ENCODE data around the gene ZNF408. TPM values are rescaled to one million over a fixed set of nuclear protein-coding genes. Genes with fewer than 3 reads are reported as not detected.
A peak's percentile ranks its signal among the peaks of the same experiment; 100 is the strongest.

ZNF408 gene
- polyA plus RNA-seq (2013): 6.1 TPM

DNA sequence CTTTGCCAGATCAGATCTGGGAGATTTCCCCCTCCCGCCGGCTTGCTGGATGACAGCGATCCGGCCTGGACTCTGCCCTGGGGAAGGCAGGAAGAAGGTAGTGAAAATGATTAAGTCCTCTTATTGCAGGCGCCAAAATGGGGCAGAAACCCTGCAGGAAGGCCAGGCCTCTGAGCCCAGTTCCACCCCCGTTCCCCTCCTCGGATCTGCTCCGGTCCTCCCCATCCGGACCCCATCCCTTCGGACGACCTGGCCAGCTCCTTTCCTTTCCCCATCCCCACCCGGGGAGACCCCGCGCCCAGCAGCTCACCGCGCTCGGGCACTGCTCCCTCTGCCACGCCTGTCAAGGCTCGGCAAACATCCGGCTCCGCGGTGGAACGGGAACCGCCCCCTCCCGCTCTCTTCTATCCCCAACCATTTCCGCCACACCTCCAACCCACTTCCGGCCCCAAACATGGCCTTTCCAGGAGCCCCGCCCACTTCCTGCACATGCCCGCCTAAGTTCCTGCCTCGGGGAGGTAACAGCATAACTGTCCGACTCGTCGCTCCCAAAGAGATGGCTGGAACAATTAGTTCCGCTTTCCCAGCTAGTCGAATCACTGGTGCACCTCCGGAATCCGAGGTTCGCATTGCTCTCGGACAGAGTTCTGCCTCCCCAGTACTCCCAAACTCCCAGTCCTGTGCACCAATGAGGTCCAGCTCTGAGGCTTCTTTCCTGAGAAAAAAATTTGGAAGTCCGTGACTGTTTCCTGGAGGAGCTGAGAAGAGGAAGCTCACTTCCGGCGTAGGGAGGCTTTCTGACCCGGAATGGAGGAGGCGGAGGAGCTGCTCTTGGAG, at the start of gene ZNF408, which contains the start of gene ARHGAP1:
Gene ZNF408, plus strand, starts transcription at position 791 of the 837 bp plus-strand sequence. Its CDS starts 17 bp downstream, at position 808.
Gene ARHGAP1, minus strand, starts transcription at position 379 of the 837 bp plus-strand sequence. CDS start 4,512 bp downstream, outside the sequence.
- under 1% methylated on average over 23 of the region's 44 CpGs for WGBS (ENCODE audit: insufficient coverage)
- POLR2A ChIA-PET: interaction anchor here (1.2 to 2.0 kb wide), 2 partner anchors 17 to 29 kb away, joined by 3 to 13 read pairs; no protein-coding TSS in a partner anchor
- Histone ChIP-seq H3K27ac (ENCODE audit: insufficient read depth in 1 of 2, low read depth in 1 of 2, low read length in 2 of 2, poor library complexity in 1 of 2, severe bottlenecking in 2 of 2) (peak within 1 kb of the TSS; percentile 85 to 96), H3K9me3 (ENCODE audit: control extremely low read depth in 1 of 5, control insufficient read depth in 4 of 5, insufficient read depth in 2 of 5, low read depth in 1 of 5, low read length in 4 of 5) (no peaks in the 10 kb centered on the region), H3K27me3 (replicated peaks in 2 of 5; ENCODE audit: control insufficient read depth in 4 of 5, insufficient read depth in 5 of 5, low read length in 4 of 5) (no peaks in the 10 kb centered on the region), H3K4me1 (ENCODE audit: control extremely low read depth in 1 of 4, control insufficient read depth in 4 of 4, insufficient read depth in 4 of 4, low read length in 3 of 4) (peaks cover 3 to 28% (median 26%) of the 10 kb centered on the region in 4 experiments), H3K4me3 (ENCODE audit: control insufficient read depth in 1 of 7, extremely low read depth in 1 of 7, insufficient read depth in 4 of 7, low read depth in 2 of 7, low read length in 6 of 7) (peak within 1 kb of the TSS; percentile 59 to 100 (median 97)), H3K36me3 (ENCODE audit: control insufficient read depth in 4 of 4, insufficient read depth in 4 of 4, low read length in 3 of 4) (peaks cover 5 to 48% (median 39%) of the 10 kb centered on the region in 4 experiments)
- CTCF ChIA-PET: interaction anchor here (0.9 to 1.8 kb wide), 4 partner anchors 9 to 41 kb away, joined by 3 to 6 read pairs (median 4); no protein-coding TSS in a partner anchor
- DNase-seq: peak; percentile 99 to 100 (median 99)

DNA sequence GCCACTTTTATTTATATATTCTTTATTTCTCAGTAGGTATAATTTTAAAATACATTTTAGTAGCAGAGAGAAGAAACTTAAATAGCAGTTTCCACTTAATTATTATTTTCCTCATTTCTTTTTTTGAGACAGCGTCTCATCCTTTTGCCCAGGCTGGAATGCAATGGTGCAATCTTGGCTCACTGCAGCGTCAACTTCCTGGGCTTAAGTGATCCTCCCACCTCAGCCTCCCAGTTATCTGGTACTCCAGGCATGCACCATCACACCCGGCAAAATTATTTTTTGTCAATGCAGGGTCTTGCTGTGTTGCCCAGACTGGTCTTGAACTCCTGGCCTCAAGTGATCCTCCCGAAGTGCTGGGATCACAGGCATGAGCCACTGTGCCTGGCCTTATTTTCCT, 45.2 kb upstream of the ZNF408 start:
- CTCF ChIA-PET: no interaction called here

GRCh38 chr11:46657186-46657585, 43.6 kb upstream of the ZNF408 start:
- CTCF ChIA-PET: interaction anchor here (1.1 to 1.7 kb wide), 3 partner anchors 12 to 32 kb away, joined by 3 to 6 read pairs (median 4); no protein-coding TSS in a partner anchor
- H3K4me1 ChIP-seq (ENCODE audit: control extremely low read depth in 1 of 4, control insufficient read depth in 4 of 4, insufficient read depth in 4 of 4, low read length in 3 of 4): peaks cover 0 to 20% (median 7%) of the 10 kb centered on the region in 4 experiments
- DNase-seq: no peak
- no peaks in the 10 kb centered on the region for H3K27me3 ChIP-seq (replicated peaks in 2 of 5; ENCODE audit: control insufficient read depth in 4 of 5, insufficient read depth in 5 of 5, low read length in 4 of 5)
- no peak overlapping the region for H3K27ac ChIP-seq (ENCODE audit: insufficient read depth in 1 of 2, low read depth in 1 of 2, low read length in 2 of 2, poor library complexity in 1 of 2, severe bottlenecking in 2 of 2)
- POLR2A ChIA-PET: no interaction called here
- no peaks in the 10 kb centered on the region for H3K9me3 ChIP-seq (ENCODE audit: control extremely low read depth in 1 of 5, control insufficient read depth in 4 of 5, insufficient read depth in 2 of 5, low read depth in 1 of 5, low read length in 4 of 5)
- H3K36me3 ChIP-seq (ENCODE audit: control insufficient read depth in 4 of 4, insufficient read depth in 4 of 4, low read length in 3 of 4): peaks cover 22 to 77% (median 52%) of the 10 kb centered on the region in 4 experiments
- WGBS (ENCODE audit: insufficient coverage): 100% methylated on average over 1 of the region's 3 CpGs
- no peak overlapping the region for H3K4me3 ChIP-seq (ENCODE audit: control insufficient read depth in 1 of 7, extremely low read depth in 1 of 7, insufficient read depth in 4 of 7, low read depth in 2 of 7, low read length in 6 of 7)

More for the DNA sequence above, 45.2 kb upstream of the ZNF408 start:
- Histone ChIP-seq H3K4me1 (ENCODE audit: control extremely low read depth in 1 of 4, control insufficient read depth in 4 of 4, insufficient read depth in 4 of 4, low read length in 3 of 4) (peaks cover 0 to 18% (median 7%) of the 10 kb centered on the region in 4 experiments), H3K27me3 (replicated peaks in 2 of 5; ENCODE audit: control insufficient read depth in 4 of 5, insufficient read depth in 5 of 5, low read length in 4 of 5) (no peaks in the 10 kb centered on the region), H3K27ac (ENCODE audit: insufficient read depth in 1 of 2, low read depth in 1 of 2, low read length in 2 of 2, poor library complexity in 1 of 2, severe bottlenecking in 2 of 2) (no peak overlapping the region), H3K36me3 (ENCODE audit: control insufficient read depth in 4 of 4, insufficient read depth in 4 of 4, low read length in 3 of 4) (peaks cover 22 to 80% (median 58%) of the 10 kb centered on the region in 4 experiments), H3K4me3 (ENCODE audit: control insufficient read depth in 1 of 7, extremely low read depth in 1 of 7, insufficient read depth in 4 of 7, low read depth in 2 of 7, low read length in 6 of 7) (no peak overlapping the region), H3K9me3 (ENCODE audit: control extremely low read depth in 1 of 5, control insufficient read depth in 4 of 5, insufficient read depth in 2 of 5, low read depth in 1 of 5, low read length in 4 of 5) (no peaks in the 10 kb centered on the region)
- WGBS (ENCODE audit: insufficient coverage): 100% methylated on average over 3 of the region's 4 CpGs
- no peak for DNase-seq
- POLR2A ChIA-PET: no interaction called here

- DNase-seq: no peak
- ChIA-PET CTCF (interaction anchor here (1.3 to 2.6 kb wide), 2 partner anchors 11 to 33 kb away, joined by 3 to 8 read pairs; no protein-coding TSS in a partner anchor), POLR2A (no interaction called here)
- Histone ChIP-seq H3K9me3 (ENCODE audit: control extremely low read depth in 1 of 5, control insufficient read depth in 4 of 5, insufficient read depth in 2 of 5, low read depth in 1 of 5, low read length in 4 of 5) (no peaks in the 10 kb centered on the region), H3K27ac (ENCODE audit: insufficient read depth in 1 of 2, low read depth in 1 of 2, low read length in 2 of 2, poor library complexity in 1 of 2, severe bottlenecking in 2 of 2) (no peak overlapping the region), H3K27me3 (replicated peaks in 2 of 5; ENCODE audit: control insufficient read depth in 4 of 5, insufficient read depth in 5 of 5, low read length in 4 of 5) (no peaks in the 10 kb centered on the region), H3K36me3 (ENCODE audit: control insufficient read depth in 4 of 4, insufficient read depth in 4 of 4, low read length in 3 of 4) (peaks cover 22 to 75% (median 51%) of the 10 kb centered on the region in 4 experiments), H3K4me1 (ENCODE audit: control extremely low read depth in 1 of 4, control insufficient read depth in 4 of 4, insufficient read depth in 4 of 4, low read length in 3 of 4) (peaks cover 0 to 20% (median 7%) of the 10 kb centered on the region in 4 experiments), H3K4me3 (ENCODE audit: control insufficient read depth in 1 of 7, extremely low read depth in 1 of 7, insufficient read depth in 4 of 7, low read depth in 2 of 7, low read length in 6 of 7) (no peak overlapping the region)
- WGBS (ENCODE audit: insufficient coverage): 98% methylated on average over 4 of the region's 4 CpGs
Observed at GRCh38 chr11:46658259-46658658, 42.6 kb upstream of the ZNF408 start.

GRCh38 chr11:46659908-46660307, 40.9 kb upstream of the ZNF408 start:
- no peak overlapping the region for H3K4me3 ChIP-seq (ENCODE audit: control insufficient read depth in 1 of 7, extremely low read depth in 1 of 7, insufficient read depth in 4 of 7, low read depth in 2 of 7, low read length in 6 of 7)
- no peaks in the 10 kb centered on the region for H3K27me3 ChIP-seq (replicated peaks in 2 of 5; ENCODE audit: control insufficient read depth in 4 of 5, insufficient read depth in 5 of 5, low read length in 4 of 5)
- ChIA-PET CTCF (interaction anchor here (0.7 to 2.6 kb wide), 8 partner anchors 10 to 42 kb away, joined by 3 to 8 read pairs (median 3); partner anchors contain the start of genes ARHGAP1 and ZNF408), POLR2A (interaction anchor here (0.8 kb wide), 1 partner anchor 11 kb away, joined by 3 read pairs; no protein-coding TSS in a partner anchor)
- no CpG with 5 or more reads among the region's 1 CpG for WGBS (ENCODE audit: insufficient coverage)
- peak in 2 of 3 donors; percentile 86 for DNase-seq
- peaks cover 30 to 83% (median 60%) of the 10 kb centered on the region in 4 experiments for H3K36me3 ChIP-seq (ENCODE audit: control insufficient read depth in 4 of 4, insufficient read depth in 4 of 4, low read length in 3 of 4)
- H3K4me1 ChIP-seq (ENCODE audit: control extremely low read depth in 1 of 4, control insufficient read depth in 4 of 4, insufficient read depth in 4 of 4, low read length in 3 of 4): peaks cover 0 to 20% (median 7%) of the 10 kb centered on the region in 4 experiments
- H3K9me3 ChIP-seq (ENCODE audit: control extremely low read depth in 1 of 5, control insufficient read depth in 4 of 5, insufficient read depth in 2 of 5, low read depth in 1 of 5, low read length in 4 of 5): no peaks in the 10 kb centered on the region
- H3K27ac ChIP-seq (ENCODE audit: insufficient read depth in 1 of 2, low read depth in 1 of 2, low read length in 2 of 2, poor library complexity in 1 of 2, severe bottlenecking in 2 of 2): peak overlapping the region in 1 of 2 experiments; percentile 60

- Histone ChIP-seq H3K27ac (ENCODE audit: insufficient read depth in 1 of 2, low read depth in 1 of 2, low read length in 2 of 2, poor library complexity in 1 of 2, severe bottlenecking in 2 of 2) (no peak overlapping the region), H3K27me3 (replicated peaks in 2 of 5; ENCODE audit: control insufficient read depth in 4 of 5, insufficient read depth in 5 of 5, low read length in 4 of 5) (no peaks in the 10 kb centered on the region), H3K9me3 (ENCODE audit: control extremely low read depth in 1 of 5, control insufficient read depth in 4 of 5, insufficient read depth in 2 of 5, low read depth in 1 of 5, low read length in 4 of 5) (no peaks in the 10 kb centered on the region), H3K36me3 (ENCODE audit: control insufficient read depth in 4 of 4, insufficient read depth in 4 of 4, low read length in 3 of 4) (peaks cover 34 to 87% (median 62%) of the 10 kb centered on the region in 4 experiments), H3K4me1 (ENCODE audit: control extremely low read depth in 1 of 4, control insufficient read depth in 4 of 4, insufficient read depth in 4 of 4, low read length in 3 of 4) (peaks cover 0 to 20% (median 7%) of the 10 kb centered on the region in 4 experiments), H3K4me3 (ENCODE audit: control insufficient read depth in 1 of 7, extremely low read depth in 1 of 7, insufficient read depth in 4 of 7, low read depth in 2 of 7, low read length in 6 of 7) (no peak overlapping the region)
- ChIA-PET CTCF (interaction anchor here (0.7 to 1.3 kb wide), 2 partner anchors 9 to 12 kb away, joined by 3 to 4 read pairs; no protein-coding TSS in a partner anchor), POLR2A (interaction anchor here (0.6 kb wide), 1 partner anchor 274 kb away, joined by 3 read pairs; no protein-coding TSS in a partner anchor)
- DNase-seq: no peak
Observed at GRCh38 chr11:46661836-46662235, 39.0 kb upstream of the ZNF408 start.

All from common myeloid progenitor, CD34-positive (primary cell).